Body of pancreas (tissue), 4 donors: ENCODE measurements around the gene OR52E4. TPM values are rescaled to one million over a fixed set of nuclear protein-coding genes. Genes with fewer than 3 reads are reported as not detected.

ENCODE experiments used
- ATAC-seq: fragments of 150-250 bp; one replicate; pipeline ENCODE4 v1.9.1; 2016
- DNase-seq, 4 donors: peaks; one replicate each; pipeline ENCODE4 v3.0.0-alpha.2; 2019
- H3K27ac ChIP-seq, 4 donors: fragments of 200-600 bp; sonication (generic); 1 replicate in 3 of 4; 2 replicates in 1 of 4; pipeline versions ENCODE4 v1.5.1 to v1.6.1; 2016 to 2019; ENCODE audit warnings: mild to moderate bottlenecking in 1 of 4, mixed read lengths in 1 of 4, moderate library complexity in 1 of 4
- H3K27me3 ChIP-seq, 2 donors: fragments of 200-600 bp; sonication (generic); one replicate each; pipeline ENCODE4 v1.6.0; 2016; ENCODE audit warnings: mild to moderate bottlenecking in 1 of 2
- H3K36me3 ChIP-seq, 2 donors: fragments of 200-600 bp; sonication (generic); replicated peaks in 1 of 2; 2 replicates each; pipeline ENCODE4 v1.5.1; 2016; ENCODE audit warnings: low read depth in 2 of 2; ENCODE audit not compliant: insufficient read depth in 1 of 2
- H3K4me1 ChIP-seq: fragments of 200-600 bp; sonication (generic); one replicate; pipeline ENCODE4 v1.6.0; 2016
- H3K4me3 ChIP-seq, 2 donors: fragments of 200-600 bp; sonication (generic); 1 replicate in 1 of 2; 2 replicates in 1 of 2; pipeline ENCODE4 v1.5.1; 2016 to 2019
- H3K9me3 ChIP-seq, 3 donors: fragments of 200-600 bp; sonication (generic); 1 replicate in 2 of 3; 2 replicates in 1 of 3; pipeline ENCODE4 v1.5.1; 2016
- POLR2A ChIP-seq, 3 donors: fragments of 450-650 bp; IDR thresholded peaks; one replicate each; pipeline ENCODE4 v1.6.1; 2016; ENCODE audit warnings: antibody characterized with exemption in 3 of 3, mild to moderate bottlenecking in 2 of 3
- WGBS, 2 donors: methylation state at CpG; one replicate each; pipeline ENCODE4 v1.1.5; 2017; 5-methylcytosine and 5-hydroxymethylcytosine counted together
- intact Hi-C: fragments of 100-400 bp; cut with DNase I; formaldehyde crosslinking; loops from one replicate; pipeline ENCODE4 v1.15.1; 2023
- total RNA-seq, 2 donors: library from RNA; depleted of rRNA; stranded (reverse); fragments of >200 nt; gene quantifications; one replicate each; pipeline ENCODE4 v1.1.0, GENCODE V29; 2016
- TF ChIP-seq, protein P1 (sequence below), 7 experiments: fragments of 450-650 bp in 4 of 7; fragments of 200-600 bp in 3 of 7; sonication (generic) in 3 of 7; IDR thresholded peaks; one replicate each; pipeline ENCODE4 v1.5.1; 2016 to 2019; ENCODE audit warnings: antibody characterized with exemption in 7 of 7

OR52E4 gene
- not detected for total RNA-seq

DNA sequence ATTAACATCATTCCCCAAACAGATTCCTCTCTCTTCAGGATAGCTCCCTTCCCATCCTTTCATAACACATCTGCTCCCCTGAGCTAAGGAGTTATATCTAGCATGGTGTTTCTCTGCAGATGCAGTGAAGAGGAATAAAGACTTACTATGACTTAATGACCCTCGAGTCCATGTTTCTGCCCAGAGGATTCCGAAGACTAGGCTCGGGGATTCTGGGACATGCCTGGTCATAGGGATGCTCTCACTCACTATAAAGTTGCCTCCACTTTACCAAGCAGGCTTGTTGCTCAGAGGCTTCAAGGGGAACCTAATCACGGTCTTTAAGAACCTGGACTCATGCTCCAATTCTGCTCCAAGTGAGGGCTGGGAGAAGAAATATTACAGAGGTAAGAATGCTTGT, at the start of gene OR52E4:
Gene OR52E4 (plus strand): TSS at position 301 of the 400 bp plus-strand sequence. CDS start 3,664 bp downstream, outside the sequence.
- H3K4me3 ChIP-seq, result no peak within 1 kb of the TSS
- no peaks in the 10 kb centered on the region for H3K27me3 ChIP-seq
- intact Hi-C loops, result no loop called here
- DNase-seq (no peak), ATAC-seq (no peak)
- WGBS, 2 donors, result 54 to 70% methylated on average over 4 of the region's 4 CpGs
- H3K4me1 ChIP-seq, result no peaks in the 10 kb centered on the region
- H3K36me3 ChIP-seq, result no peaks in the 10 kb centered on the region
- no peaks in the 10 kb centered on the region for H3K9me3 ChIP-seq
- H3K27ac ChIP-seq, result no peak within 1 kb of the TSS
- TF ChIP-seq, protein P1, sequence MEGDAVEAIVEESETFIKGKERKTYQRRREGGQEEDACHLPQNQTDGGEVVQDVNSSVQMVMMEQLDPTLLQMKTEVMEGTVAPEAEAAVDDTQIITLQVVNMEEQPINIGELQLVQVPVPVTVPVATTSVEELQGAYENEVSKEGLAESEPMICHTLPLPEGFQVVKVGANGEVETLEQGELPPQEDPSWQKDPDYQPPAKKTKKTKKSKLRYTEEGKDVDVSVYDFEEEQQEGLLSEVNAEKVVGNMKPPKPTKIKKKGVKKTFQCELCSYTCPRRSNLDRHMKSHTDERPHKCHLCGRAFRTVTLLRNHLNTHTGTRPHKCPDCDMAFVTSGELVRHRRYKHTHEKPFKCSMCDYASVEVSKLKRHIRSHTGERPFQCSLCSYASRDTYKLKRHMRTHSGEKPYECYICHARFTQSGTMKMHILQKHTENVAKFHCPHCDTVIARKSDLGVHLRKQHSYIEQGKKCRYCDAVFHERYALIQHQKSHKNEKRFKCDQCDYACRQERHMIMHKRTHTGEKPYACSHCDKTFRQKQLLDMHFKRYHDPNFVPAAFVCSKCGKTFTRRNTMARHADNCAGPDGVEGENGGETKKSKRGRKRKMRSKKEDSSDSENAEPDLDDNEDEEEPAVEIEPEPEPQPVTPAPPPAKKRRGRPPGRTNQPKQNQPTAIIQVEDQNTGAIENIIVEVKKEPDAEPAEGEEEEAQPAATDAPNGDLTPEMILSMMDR (IDR thresholded peaks at IDR 0.05), result no peak
- TF ChIP-seq POLR2A (IDR thresholded peaks at IDR 0.05), result no peak

DNA sequence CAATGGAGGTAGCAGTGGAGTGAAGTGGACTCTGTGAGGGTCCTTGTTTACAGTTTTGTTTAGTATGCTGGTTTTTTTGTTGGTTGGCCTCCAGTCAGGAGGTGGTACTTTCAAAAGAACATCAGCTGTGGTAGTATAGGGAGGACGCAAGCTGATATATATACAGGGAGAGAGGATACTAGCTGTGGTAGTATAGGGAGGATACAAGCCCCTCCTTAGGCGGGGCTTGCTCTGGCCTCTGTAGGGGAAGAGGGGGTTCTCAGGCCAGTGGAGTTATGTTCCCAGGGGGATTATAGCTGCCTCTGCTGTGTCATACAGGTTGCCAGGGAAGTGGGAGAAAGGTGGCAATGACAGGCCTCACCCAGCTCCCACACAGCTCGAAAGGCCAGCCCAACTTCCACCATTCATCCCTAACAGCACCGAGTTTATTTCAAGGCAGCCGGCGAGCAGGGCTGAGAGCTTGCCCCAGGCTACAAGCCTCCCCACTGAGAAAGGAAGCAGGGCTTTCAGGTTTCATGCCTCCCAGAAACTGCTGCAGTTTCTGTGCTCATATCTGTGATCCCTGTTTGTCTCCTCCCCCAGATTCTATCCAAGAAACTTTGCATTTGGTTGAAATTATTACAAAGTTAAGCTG, 49.1 kb upstream of the OR52E4 start:
- Histone ChIP-seq H3K27me3 (no peaks in the 10 kb centered on the region), H3K4me3 (no peak overlapping the region), H3K4me1 (no peaks in the 10 kb centered on the region), H3K9me3 (no peaks in the 10 kb centered on the region), H3K27ac (no peak overlapping the region), H3K36me3 (no peaks in the 10 kb centered on the region)
- TF ChIP-seq, protein P1 (IDR thresholded peaks at IDR 0.05), result no peak
- TF ChIP-seq POLR2A (IDR thresholded peaks at IDR 0.05), result no peak
- ATAC-seq, result no peak
- WGBS, 2 donors, result 57% methylated on average over 4 to 6 of the region's 6 CpGs
- intact Hi-C loops, result no loop called here
- no peak for DNase-seq

DNA sequence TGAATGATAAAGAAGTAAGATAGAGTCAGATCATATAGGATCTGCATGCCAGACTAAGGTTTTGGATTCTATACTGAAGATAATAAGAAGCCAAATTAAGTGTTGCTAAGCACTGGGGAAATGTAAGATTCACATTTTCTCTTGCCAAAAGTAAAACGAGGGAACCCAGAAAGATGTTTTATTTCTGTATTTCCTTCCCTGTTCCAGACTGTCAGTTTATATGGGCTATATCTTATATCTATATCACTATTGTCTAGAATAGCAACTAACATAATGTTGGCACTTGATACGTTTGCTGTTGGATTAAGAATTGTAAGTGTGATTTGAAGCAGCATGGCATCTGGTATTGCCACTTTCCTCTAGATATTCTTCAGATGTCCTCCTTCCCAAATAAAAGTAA, 47.0 kb upstream of the OR52E4 start:
- WGBS, 2 donors, result 32 to 40% methylated on average over 2 of the region's 2 CpGs
- Histone ChIP-seq H3K4me3 (no peak overlapping the region), H3K9me3 (no peaks in the 10 kb centered on the region), H3K36me3 (no peaks in the 10 kb centered on the region), H3K27ac (no peak overlapping the region), H3K27me3 (no peaks in the 10 kb centered on the region), H3K4me1 (no peaks in the 10 kb centered on the region)
- DNase-seq, result no peak
- ATAC-seq, result no peak
- TF ChIP-seq, protein P1 (IDR thresholded peaks at IDR 0.05), result no peak
- no peak for TF ChIP-seq POLR2A (IDR thresholded peaks at IDR 0.05)
- intact Hi-C loops, result no loop called here

DNA sequence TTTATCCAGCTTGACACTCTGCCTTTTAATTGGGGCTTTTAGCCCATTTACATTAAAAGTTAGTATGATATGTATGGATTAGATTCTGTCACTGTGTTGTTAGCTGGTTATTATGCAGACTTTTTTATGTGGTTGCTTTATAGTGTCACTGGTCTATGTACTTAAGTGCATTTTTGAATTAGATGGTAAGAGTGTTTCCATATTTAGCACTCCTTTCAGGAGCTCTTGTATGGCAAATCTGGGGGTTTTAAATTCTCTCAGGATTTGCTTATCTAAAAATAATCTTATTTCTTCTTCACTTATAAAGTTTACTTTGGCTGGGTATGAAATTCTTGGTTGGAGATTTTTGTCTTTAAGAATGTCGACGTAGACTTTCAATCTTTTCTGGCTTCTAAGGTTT, 42.7 kb upstream of the OR52E4 start:
- Histone ChIP-seq H3K4me1 (no peaks in the 10 kb centered on the region), H3K9me3 (no peaks in the 10 kb centered on the region), H3K27me3 (no peaks in the 10 kb centered on the region), H3K36me3 (no peaks in the 10 kb centered on the region), H3K27ac (no peak overlapping the region), H3K4me3 (no peak overlapping the region)
- TF ChIP-seq, protein P1 (IDR thresholded peaks at IDR 0.05), result no peak
- no peak for DNase-seq
- ATAC-seq, result no peak
- WGBS, 2 donors, result 77 to 86% methylated on average over 2 of the region's 2 CpGs
- intact Hi-C loops, result no loop called here

DNA sequence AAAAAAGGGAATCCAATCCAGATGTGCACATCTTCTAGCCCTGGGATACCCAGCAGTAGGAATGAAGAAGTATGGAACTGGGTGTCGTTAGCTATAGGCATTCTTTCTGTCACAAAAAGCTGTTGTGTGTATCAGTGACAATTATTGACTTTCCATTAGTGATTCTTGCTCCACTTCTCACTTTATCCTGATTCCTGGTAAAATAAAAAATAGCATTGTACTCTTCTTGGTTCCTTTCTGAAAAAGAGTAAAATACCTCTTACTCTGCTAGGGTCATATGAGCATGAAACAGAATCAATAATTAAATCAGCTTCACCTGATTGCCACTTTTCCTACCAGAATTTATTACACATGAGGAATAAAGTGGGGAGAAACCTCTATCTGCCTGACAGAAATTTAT, 38.6 kb upstream of the OR52E4 start, which contains the start of gene OR52E6:
Gene OR52E6 (minus strand): TSS at position 101 of the 400 bp plus-strand sequence. CDS start 0 bp downstream, at position 101.
- DNase-seq (no peak), ATAC-seq (no peak)
- 5 to 36% methylated on average over 1 of the region's 1 CpG for WGBS, 2 donors
- no peak within 1 kb of the TSS for H3K27ac ChIP-seq
- H3K36me3 ChIP-seq, result no peaks in the 10 kb centered on the region
- no peak for TF ChIP-seq POLR2A (IDR thresholded peaks at IDR 0.05)
- TF ChIP-seq, protein P1 (IDR thresholded peaks at IDR 0.05), result no peak
- no peaks in the 10 kb centered on the region for H3K27me3 ChIP-seq
- intact Hi-C loops, result no loop called here
- H3K4me3 ChIP-seq, result no peak within 1 kb of the TSS
- no peaks in the 10 kb centered on the region for H3K9me3 ChIP-seq
- H3K4me1 ChIP-seq, result no peaks in the 10 kb centered on the region
